ENCODE measurements around the gene LTBP1. TPM values are rescaled to one million over a fixed set of nuclear protein-coding genes. Genes with fewer than 3 reads are reported as not detected.

The LTBP1 gene
- total RNA-seq, 2 experiments from 2014 or later = 0.18 TPM; not detected in 1

- ATAC-seq (no peak), DNase-seq (no peak)
- peak; percentile 25 for TF ChIP-seq CTCF (IDR thresholded peaks at IDR 0.05)
- ChIA-PET POLR2A (no interaction called here), CTCF (interaction anchor here (0.8 to 1.8 kb wide), 4 partner anchors 10 to 339 kb away, joined by 3 to 4 read pairs (median 4); no protein-coding TSS in a partner anchor)
- H3K27ac Mint-ChIP-seq = no peak overlapping the region
- no peaks in the 10 kb centered on the region for H3K36me3 Mint-ChIP-seq (ENCODE audit: low read depth)
- H3K9me3 Mint-ChIP-seq = no peaks in the 10 kb centered on the region
- no peak overlapping the region for H3K4me3 Mint-ChIP-seq
- intact Hi-C loops (cut with micrococcal nuclease) = no loop called here
- H3K4me1 Mint-ChIP-seq (ENCODE audit: low read depth) = no peaks in the 10 kb centered on the region
- no peaks in the 10 kb centered on the region for H3K27me3 Mint-ChIP-seq
These were observed 86.9 kb downstream of the LTBP1 start for GRCh38 chr2:33033606-33034081.

- intact Hi-C loops (cut with micrococcal nuclease) = no loop called here
- POLR2A ChIA-PET = interaction anchor here (0.7 kb wide), 1 partner anchor 241 kb away, joined by 3 read pairs; no protein-coding TSS in a partner anchor
- Mint-ChIP-seq H3K36me3 (ENCODE audit: low read depth) (no peaks in the 10 kb centered on the region), H3K27ac (no peak overlapping the region), H3K27me3 (no peaks in the 10 kb centered on the region), H3K4me1 (ENCODE audit: low read depth) (no peaks in the 10 kb centered on the region), H3K4me3 (no peak overlapping the region), H3K9me3 (no peaks in the 10 kb centered on the region)
- ATAC-seq (no peak), DNase-seq (no peak)
- CTCF ChIA-PET = interaction anchor here (0.8 to 1.8 kb wide), 2 partner anchors 16 to 337 kb away, joined by 3 to 4 read pairs; no protein-coding TSS in a partner anchor
- TF ChIP-seq CTCF (IDR thresholded peaks at IDR 0.05) = no peak
These were observed 88.0 kb downstream of the LTBP1 start for GRCh38 chr2:33034784-33035183.

GRCh38 chr2:33038230-33038629 lies 91.5 kb downstream of the LTBP1 start:
- Mint-ChIP-seq H3K4me1 (ENCODE audit: low read depth) (no peaks in the 10 kb centered on the region), H3K36me3 (ENCODE audit: low read depth) (no peaks in the 10 kb centered on the region), H3K9me3 (no peaks in the 10 kb centered on the region), H3K4me3 (no peak overlapping the region), H3K27me3 (no peaks in the 10 kb centered on the region), H3K27ac (no peak overlapping the region)
- POLR2A ChIA-PET = no interaction called here
- no peak for DNase-seq
- ATAC-seq = no peak
- CTCF ChIA-PET = no interaction called here
- TF ChIP-seq CTCF (IDR thresholded peaks at IDR 0.05) = no peak
- intact Hi-C loops (cut with micrococcal nuclease) = no loop called here

GRCh38 chr2:33038799-33039198 lies 92.0 kb downstream of the LTBP1 start:
- Mint-ChIP-seq H3K4me1 (ENCODE audit: low read depth) (no peaks in the 10 kb centered on the region), H3K9me3 (no peaks in the 10 kb centered on the region), H3K27ac (no peak overlapping the region), H3K27me3 (no peaks in the 10 kb centered on the region), H3K4me3 (no peak overlapping the region), H3K36me3 (ENCODE audit: low read depth) (no peaks in the 10 kb centered on the region)
- POLR2A ChIA-PET = no interaction called here
- DNase-seq (no peak), ATAC-seq (no peak)
- CTCF ChIA-PET = no interaction called here
- no peak for TF ChIP-seq CTCF (IDR thresholded peaks at IDR 0.05)
- intact Hi-C loops (cut with micrococcal nuclease) = no loop called here

- intact Hi-C loops (cut with micrococcal nuclease) = no loop called here
- Mint-ChIP-seq H3K9me3 (no peaks in the 10 kb centered on the region), H3K4me3 (no peak overlapping the region), H3K27me3 (no peaks in the 10 kb centered on the region), H3K36me3 (ENCODE audit: low read depth) (no peaks in the 10 kb centered on the region), H3K4me1 (ENCODE audit: low read depth) (no peaks in the 10 kb centered on the region), H3K27ac (no peak overlapping the region)
- no peak for ATAC-seq
- no peak for TF ChIP-seq CTCF (IDR thresholded peaks at IDR 0.05)
- POLR2A ChIA-PET = no interaction called here
- CTCF ChIA-PET = no interaction called here
- DNase-seq = no peak
These were observed 93.8 kb downstream of the LTBP1 start for GRCh38 chr2:33040541-33040940.
